B cell (primary cell): Measurements from ENCODE around the gene CTNNA3.

Experiments
- CTCF ChIP-seq: fragments of 200-600 bp; IDR thresholded peaks from one replicate; pipeline ENCODE4 v1.8.0; 2022; ENCODE audit warnings: antibody characterized with exemption, mild to moderate bottlenecking
- EZH2 ChIP-seq: IDR thresholded peaks from 2 replicates; pipeline ENCODE4 v1.6.1; 2012; ENCODE audit warnings: borderline replicate concordance, low read depth, mild to moderate bottlenecking, moderate library complexity, low read length; ENCODE audit not compliant: insufficient read depth, poor library complexity, severe bottlenecking

- TF ChIP-seq CTCF: no peak
- TF ChIP-seq EZH2: no peak
Observed at GRCh38 chr10:66514666-66515065, 1181.3 kb downstream of the CTNNA3 start.
